AG04450 (cell line): ENCODE measurements around the gene FANK1. TPM values are rescaled to one million over a fixed set of nuclear protein-coding genes. Genes with fewer than 3 reads are reported as not detected.
"Not testable (repeated sequence)": the region's sequence is repeated elsewhere in the genome, so short reads cannot be mapped to it uniquely, and the experiment has no call there.

Experiments
- CTCF ChIA-PET: fragments of 300-600, 350-600 bp; formaldehyde crosslinking; extraction: SDS; loops from one replicate; lab custom pipeline; 2022; ENCODE audit warnings: antibody characterized with exemption, inconsistent platforms; lab: Charles Lee
- POLR2A ChIA-PET: fragments of 350-600 bp; formaldehyde crosslinking; extraction: SDS; loops from one replicate; lab custom pipeline; 2021; ENCODE audit warnings: antibody characterized with exemption, inconsistent platforms; lab: Yijun Ruan, JAX
- DNase-seq: peaks from one replicate; pipeline ENCODE4 v3.0.0-alpha.2; 2011; ENCODE audit warnings: low read depth, low spot score
- H3K27ac ChIP-seq: one replicate; pipeline ENCODE4 v1.5.1; 2012; ENCODE audit warnings: low read depth, low read length, control low read depth
- H3K27me3 ChIP-seq: one replicate; pipeline ENCODE4 v1.6.0; 2012; ENCODE audit warnings: low read length; ENCODE audit not compliant: control insufficient read depth, insufficient read depth
- H3K4me3 ChIP-seq: 2 replicates; pipeline ENCODE4 v1.5.1; 2011; ENCODE audit warnings: mild to moderate bottlenecking, low read depth, low read length, control low read depth
- H3K9me3 ChIP-seq: 2 replicates; pipeline ENCODE4 v1.5.1; 2012; ENCODE audit warnings: low read length; ENCODE audit not compliant: control insufficient read depth, insufficient read depth
- CTCF ChIP-seq: IDR thresholded peaks from 2 replicates; pipeline ENCODE4 v1.5.1; 2011; ENCODE audit warnings: low read depth, low read length, control low read depth, inconsistent platforms
- polyA plus RNA-seq: library from polyadenylated mRNA; depleted of rRNA; stranded (reverse); fragments of >200 nt; gene quantifications from 2 replicates; pipeline ENCODE4 v1.2.3, GENCODE V29; 2011

The FANK1 gene
- polyA plus RNA-seq, 1 experiment: 4.0 TPM

GRCh38 chr10:125925262-125925834 lies 29.0 kb downstream of the FANK1 start:
- no peak for TF ChIP-seq CTCF
- Histone ChIP-seq H3K9me3 (no peaks in the 10 kb centered on the region), H3K4me3 (no peak overlapping the region), H3K27ac (no peak overlapping the region), H3K27me3 (no peaks in the 10 kb centered on the region)
- DNase-seq: no peak
- ChIA-PET CTCF (interaction anchor here (0.9 to 1.6 kb wide), 2 partner anchors 9 to 11 kb away, joined by 3 read pairs; no protein-coding TSS in a partner anchor), POLR2A (no interaction called here)

DNA sequence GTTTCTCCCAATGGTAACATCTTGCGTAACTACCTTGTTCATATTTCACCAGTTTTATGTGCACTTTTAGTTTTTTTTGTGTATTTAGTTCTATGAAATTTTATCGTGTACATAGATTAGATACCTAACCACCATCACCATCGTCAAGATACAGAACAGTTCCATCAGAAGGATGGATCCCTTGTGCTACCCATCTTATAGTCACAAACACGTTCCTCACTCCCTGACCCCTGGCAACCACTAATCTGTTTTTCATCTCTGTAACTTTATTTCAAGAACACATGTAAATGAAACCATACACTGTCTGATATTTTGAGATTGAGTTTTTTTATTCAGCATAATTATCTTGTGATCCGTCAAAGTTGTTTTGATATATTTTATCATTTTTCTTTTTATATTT lies 29.9 kb downstream of the FANK1 start:
- H3K9me3 ChIP-seq: no peaks in the 10 kb centered on the region
- POLR2A ChIA-PET: no interaction called here
- H3K27ac ChIP-seq: no peak overlapping the region
- CTCF ChIA-PET: no interaction called here
- DNase-seq: no peak
- no peaks in the 10 kb centered on the region for H3K27me3 ChIP-seq
- TF ChIP-seq CTCF: no peak
- H3K4me3 ChIP-seq: no peak overlapping the region

GRCh38 chr10:125927265-125927664 lies 30.9 kb downstream of the FANK1 start:
- not testable (repeated sequence) for H3K27me3 ChIP-seq

DNA sequence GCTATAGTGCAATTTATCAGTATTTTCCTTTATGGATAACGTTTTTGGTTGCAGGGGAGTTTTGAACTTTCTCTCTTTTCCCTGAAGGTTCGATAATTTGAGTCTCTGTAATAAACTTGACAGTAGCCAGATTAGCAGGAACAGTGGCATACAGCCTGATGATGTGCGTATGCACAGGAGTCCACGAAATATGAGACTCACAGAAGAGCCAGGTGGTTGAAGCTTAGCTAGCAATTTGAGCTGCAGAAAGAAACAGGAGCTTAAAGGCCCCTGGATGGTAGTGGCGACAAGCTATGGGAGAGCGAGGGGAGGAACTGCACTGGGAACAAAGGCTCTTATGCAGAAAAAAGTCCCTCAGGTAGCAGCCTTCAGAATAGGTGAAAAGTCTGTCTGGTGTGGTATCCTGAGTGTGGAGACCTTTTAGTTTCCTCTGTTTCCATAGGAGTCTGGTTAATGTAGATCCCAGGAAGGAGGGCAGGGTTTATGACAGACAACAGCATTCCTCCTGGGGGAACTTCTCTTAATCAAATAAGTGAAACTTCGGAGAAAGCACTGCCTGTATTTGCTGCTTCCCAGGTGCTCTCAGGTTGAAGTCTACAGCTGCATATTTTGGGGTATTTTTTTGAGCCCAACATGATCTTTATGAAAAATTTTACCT lies 32.7 kb downstream of the FANK1 start:
- no peak for TF ChIP-seq CTCF
- ChIA-PET POLR2A (no interaction called here), CTCF (interaction anchor here (1.2 kb wide), 1 partner anchor 575 kb away, joined by 3 read pairs; no protein-coding TSS in a partner anchor)

More at GRCh38 chr10:125927265-125927664, 30.9 kb downstream of the FANK1 start:
- H3K27ac ChIP-seq, H3K4me3 ChIP-seq, DNase-seq, H3K9me3 ChIP-seq, POLR2A ChIA-PET, CTCF ChIA-PET: not testable (repeated sequence)

DNA sequence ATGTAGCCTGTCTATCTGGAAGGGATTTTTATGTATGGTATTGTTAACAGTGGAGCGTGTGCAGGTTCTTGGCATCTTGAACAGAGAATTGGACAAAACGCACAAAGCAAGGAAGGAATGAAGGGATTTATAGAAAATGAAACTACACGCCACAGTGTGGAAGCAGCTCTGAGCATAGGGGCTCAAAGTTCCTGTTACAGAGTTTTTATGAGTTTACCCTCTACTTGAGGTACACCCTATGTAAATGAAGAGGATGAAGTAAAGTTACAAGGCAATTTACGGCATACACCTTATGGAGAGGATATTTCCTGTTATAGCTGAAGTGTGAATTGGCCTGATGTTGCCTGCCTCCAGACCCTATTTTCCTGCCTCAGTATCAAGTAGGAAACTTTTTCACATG lies 33.3 kb downstream of the FANK1 start:
- Histone ChIP-seq H3K4me3 (no peak overlapping the region), H3K27me3 (peaks cover 8% of the 10 kb centered on the region), H3K9me3 (no peaks in the 10 kb centered on the region), H3K27ac (no peak overlapping the region)
- DNase-seq: no peak
- CTCF ChIA-PET: interaction anchor here (1.2 kb wide), 1 partner anchor 574 kb away, joined by 3 read pairs; no protein-coding TSS in a partner anchor
- no peak for TF ChIP-seq CTCF
- POLR2A ChIA-PET: no interaction called here

More for the DNA sequence above, 32.7 kb downstream of the FANK1 start:
- Histone ChIP-seq H3K9me3 (no peaks in the 10 kb centered on the region), H3K4me3 (no peak overlapping the region), H3K27ac (no peak overlapping the region), H3K27me3 (peaks cover 8% of the 10 kb centered on the region)
- no peak for DNase-seq
